Heart right ventricle (tissue), 16 donors: ENCODE measurements around the gene SUMO3. TPM values are rescaled to one million over a fixed set of nuclear protein-coding genes. Genes with fewer than 3 reads are reported as not detected.
A peak's percentile ranks its signal among the peaks of the same experiment; 100 is the strongest.

ENCODE experiments used
- ATAC-seq, 8 donors: fragments of 200-7000 bp; cut with Tn5 transposase; one replicate each; pipeline ENCODE4 v1.9.1; 2020; ENCODE audit warnings: mild to moderate bottlenecking in 8 of 8, moderate library complexity in 8 of 8, moderate number of reproducible peaks in 1 of 8
- DNase-seq, 2 donors: peaks; one replicate each; pipeline ENCODE4 v3.0.0-alpha.2; 2020
- H3K27ac ChIP-seq, 10 donors: fragments of 200-600 bp; sonication (generic) in 2 of 10; one replicate each; pipeline versions ENCODE4 v1.5.0 to v1.8.0; 2020 to 2022; ENCODE audit warnings: mild to moderate bottlenecking in 3 of 10
- H3K27me3 ChIP-seq, 7 donors: fragments of 200-600 bp; one replicate each; pipeline ENCODE4 v1.8.0; 2021 to 2022; ENCODE audit warnings: mild to moderate bottlenecking in 2 of 7
- H3K36me3 ChIP-seq, 9 donors: fragments of 200-600 bp; sonication (generic) in 1 of 9; one replicate each; pipeline versions ENCODE4 v1.5.0 to v1.8.0; 2020 to 2022; ENCODE audit warnings: mild to moderate bottlenecking in 2 of 9
- H3K4me1 ChIP-seq, 9 donors: fragments of 200-600 bp; sonication (generic) in 1 of 9; one replicate each; pipeline versions ENCODE4 v1.5.0 to v1.8.0; 2020 to 2022; ENCODE audit warnings: mild to moderate bottlenecking in 4 of 9
- H3K4me3 ChIP-seq, 10 donors: fragments of 200-600 bp; sonication (generic) in 2 of 10; one replicate each; pipeline versions ENCODE4 v1.5.0 to v1.8.0; 2020 to 2022; ENCODE audit warnings: mild to moderate bottlenecking in 7 of 10, moderate library complexity in 2 of 10
- H3K9me3 ChIP-seq, 11 donors: fragments of 200-600 bp in 10 of 11; sonication (generic) in 2 of 11; one replicate each; pipeline versions ENCODE4 v1.5.0 to v1.8.0; 2013 to 2022; ENCODE audit warnings: mild to moderate bottlenecking in 2 of 11, control low read depth in 1 of 11, moderate library complexity in 1 of 11
- WGBS, 2 donors: extraction: QIAGEN DNeasy Blood & Tissue Kit; methylation state at CpG; one replicate each; pipeline ENCODE4 v1.1.7; 2013; ENCODE audit warnings: inconsistent platforms in 1 of 2; 5-methylcytosine and 5-hydroxymethylcytosine counted together
- intact Hi-C, 10 donors: fragments of 100-400 bp; cut with DNase I; formaldehyde crosslinking; loops; one replicate each; pipeline versions ENCODE4 v1.11.1 to v1.14.2; 2022
- polyA plus RNA-seq, 2 donors: library from polyadenylated mRNA; stranded (reverse); fragments of 200-250 nt; gene quantifications; one replicate each; pipeline ENCODE4 v1.2.3, GENCODE V29; 2013
- total RNA-seq, 10 donors: library from RNA; stranded (reverse); fragmentation: NEBNext Ultra II Directional in 3 of 10; extraction: Animal tissue kit (Norgen Biotek cat#: 25700) in 3 of 10; gene quantifications; one replicate each; pipeline versions ENCODE4 v1.2.1 to v1.2.4, GENCODE V29; 2021 to 2023
- TF ChIP-seq, protein P1 (sequence below), 9 donors: fragments of 200-600 bp; sonication (generic) in 2 of 9; IDR thresholded peaks; one replicate each; pipeline versions ENCODE4 v1.5.0 to v1.8.0; 2021 to 2022; ENCODE audit warnings: antibody characterized with exemption in 9 of 9, mild to moderate bottlenecking in 5 of 9, moderate library complexity in 1 of 9
- donor health status: Arrhythmogenic right ventricular cardiomyopathy.
- donor health status: ischemic (EF 13 %, LVEDD 7.1; RV severe dilation, severe dysfunction).
- donor health status: healthy with polysubstance abuse.
- donor health status: DM: no; HTN: yes; CAD: no.
- donor health status: DM: no; HTN: no; CAD: no.
- donor health status: ischemic (EF 25% LVEDD 6.9; RV normal size, moderate dysfunction).
- donor health status: ischemic (EF 25% LVEDD 5.7; RV mildly dilated, moderate dysfunction).
- donor health status: healthy.
- donor health status: DM: yes; HTN: yes; CAD: no.
- donor health status: Ischemic cardiomyopathy.
- donor health status: ischemic (EF 35%, LVEDD 5.7; RV mildly dilated, moderate dysfunction).
- donor health status: nonischemic (EF 11% LVEDD 7.7; RV severe dilation, severe dysfunction).
- donor health status: DM: yes; HTN: yes; CAD: no.
- donor health status: PGD.
- donor health status: ischemic (EF 29% LVEDD 5.4; RV normal size, mild dysfunction).
- donor health status: nonischemic (EF 23%, LVEDD 6.1; RV moderate dilation, normal function).

Gene SUMO3
- total and polyA plus RNA-seq, 12 donors = 14.9 to 80.9 (median 70.5) TPM

DNA sequence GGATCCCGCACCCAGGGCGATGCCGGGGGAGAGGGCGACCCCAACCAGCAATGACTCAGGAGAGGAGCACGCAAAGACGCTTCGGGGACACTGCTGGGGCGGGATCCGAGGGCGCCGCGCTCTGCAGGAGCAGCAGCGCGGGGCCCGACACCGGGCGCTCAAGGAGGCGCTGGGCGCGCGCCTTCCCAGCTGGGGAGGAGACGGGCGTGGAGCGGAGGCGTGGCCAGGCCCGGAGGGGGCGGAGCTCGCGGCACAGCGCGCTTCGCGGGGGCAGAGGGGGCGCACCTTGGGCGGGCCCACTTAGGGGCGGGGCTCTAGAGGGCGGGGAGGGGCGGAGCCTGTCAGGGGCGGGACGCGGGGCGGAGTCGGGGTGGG lies 369 bp downstream of the SUMO3 start:
- ATAC-seq = peak; percentile 91 to 97 (median 95)
- H3K27me3 ChIP-seq = no peaks in the 10 kb centered on the region
- H3K4me1 ChIP-seq = peaks cover 9 to 44% (median 25%) of the 10 kb centered on the region in 9 donors
- peak; percentile 92 to 96 for DNase-seq
- TF ChIP-seq, protein P1, sequence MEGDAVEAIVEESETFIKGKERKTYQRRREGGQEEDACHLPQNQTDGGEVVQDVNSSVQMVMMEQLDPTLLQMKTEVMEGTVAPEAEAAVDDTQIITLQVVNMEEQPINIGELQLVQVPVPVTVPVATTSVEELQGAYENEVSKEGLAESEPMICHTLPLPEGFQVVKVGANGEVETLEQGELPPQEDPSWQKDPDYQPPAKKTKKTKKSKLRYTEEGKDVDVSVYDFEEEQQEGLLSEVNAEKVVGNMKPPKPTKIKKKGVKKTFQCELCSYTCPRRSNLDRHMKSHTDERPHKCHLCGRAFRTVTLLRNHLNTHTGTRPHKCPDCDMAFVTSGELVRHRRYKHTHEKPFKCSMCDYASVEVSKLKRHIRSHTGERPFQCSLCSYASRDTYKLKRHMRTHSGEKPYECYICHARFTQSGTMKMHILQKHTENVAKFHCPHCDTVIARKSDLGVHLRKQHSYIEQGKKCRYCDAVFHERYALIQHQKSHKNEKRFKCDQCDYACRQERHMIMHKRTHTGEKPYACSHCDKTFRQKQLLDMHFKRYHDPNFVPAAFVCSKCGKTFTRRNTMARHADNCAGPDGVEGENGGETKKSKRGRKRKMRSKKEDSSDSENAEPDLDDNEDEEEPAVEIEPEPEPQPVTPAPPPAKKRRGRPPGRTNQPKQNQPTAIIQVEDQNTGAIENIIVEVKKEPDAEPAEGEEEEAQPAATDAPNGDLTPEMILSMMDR (IDR thresholded peaks at IDR 0.05) = peak in 1 of 9 donors; percentile 13
- WGBS, 2 donors = 1 to 2% methylated on average over 18 to 43 of the region's 43 CpGs
- H3K9me3 ChIP-seq = peaks cover 0 to 38% (median 12%) of the 10 kb centered on the region in 11 donors
- H3K36me3 ChIP-seq = peaks cover 0 to 19% (median 14%) of the 10 kb centered on the region in 9 donors
- intact Hi-C loops = loop anchor here in 5 of 10 donors (2.0 to 10.0 kb wide), 5 partner anchors 15 to 317 kb away; partner anchors contain the start of gene PTTG1IP (in 3 of the 5)
- H3K27ac ChIP-seq = peak overlapping the region; percentile 37 to 99 (median 96)
- peak overlapping the region; percentile 52 to 97 (median 82) for H3K4me3 ChIP-seq

DNA sequence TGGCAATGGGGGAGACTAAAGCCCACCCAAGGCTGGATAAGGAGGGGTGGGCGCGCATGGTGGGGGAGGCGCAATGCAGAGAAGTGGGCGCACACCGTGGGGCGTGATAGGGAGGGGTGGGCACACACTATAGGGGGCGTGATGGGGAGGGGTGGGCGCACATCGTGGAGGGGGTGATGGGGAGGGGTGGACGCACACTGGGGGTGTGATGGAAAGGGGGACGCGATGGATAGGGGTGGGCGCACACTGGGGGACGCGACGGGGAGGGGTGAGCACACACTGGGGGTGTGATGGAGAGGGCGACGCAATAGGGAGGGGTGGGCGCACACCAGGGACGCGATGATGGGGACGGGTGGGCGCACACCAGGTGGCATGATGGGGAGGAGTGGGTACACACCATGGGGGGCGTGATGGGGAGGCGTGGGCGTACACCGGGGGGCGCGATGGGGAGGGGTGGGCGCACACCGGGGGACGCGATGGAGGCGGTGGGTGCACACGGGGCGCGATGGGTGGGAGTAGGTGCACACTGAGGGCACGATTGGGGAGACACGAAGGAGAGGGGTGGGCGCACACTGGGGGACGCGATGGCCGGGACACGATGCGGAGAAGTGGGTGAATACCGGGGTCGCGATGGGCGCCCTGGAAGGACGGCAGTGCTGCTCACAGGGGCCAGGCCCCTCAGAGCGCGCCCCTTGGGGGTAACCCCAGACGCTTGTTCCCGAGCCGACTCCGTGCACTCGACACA lies 929 bp downstream of the SUMO3 start:
- Histone ChIP-seq H3K4me3 (peak overlapping the region; percentile 40 to 97 (median 82)), H3K27me3 (no peaks in the 10 kb centered on the region), H3K9me3 (peaks cover 0 to 33% (median 8%) of the 10 kb centered on the region in 11 donors), H3K27ac (peak overlapping the region in 6 of 10 donors; percentile 35 to 99 (median 95)), H3K36me3 (peaks cover 0 to 24% (median 20%) of the 10 kb centered on the region in 9 donors), H3K4me1 (peaks cover 9 to 44% (median 25%) of the 10 kb centered on the region in 9 donors)
- intact Hi-C loops = loop anchor here in 5 of 10 donors (2.0 to 10.0 kb wide), 5 partner anchors 14 to 318 kb away; partner anchors contain the start of gene PTTG1IP (in 3 of the 5)
- 59% methylated on average over 57 of the region's 57 CpGs for WGBS, 2 donors
- ATAC-seq (peak in 4 of 8 donors; percentile 0 to 24 (median 2)), DNase-seq (peak; percentile 28 to 33)
- TF ChIP-seq, protein P1 (IDR thresholded peaks at IDR 0.05) = no peak

DNA sequence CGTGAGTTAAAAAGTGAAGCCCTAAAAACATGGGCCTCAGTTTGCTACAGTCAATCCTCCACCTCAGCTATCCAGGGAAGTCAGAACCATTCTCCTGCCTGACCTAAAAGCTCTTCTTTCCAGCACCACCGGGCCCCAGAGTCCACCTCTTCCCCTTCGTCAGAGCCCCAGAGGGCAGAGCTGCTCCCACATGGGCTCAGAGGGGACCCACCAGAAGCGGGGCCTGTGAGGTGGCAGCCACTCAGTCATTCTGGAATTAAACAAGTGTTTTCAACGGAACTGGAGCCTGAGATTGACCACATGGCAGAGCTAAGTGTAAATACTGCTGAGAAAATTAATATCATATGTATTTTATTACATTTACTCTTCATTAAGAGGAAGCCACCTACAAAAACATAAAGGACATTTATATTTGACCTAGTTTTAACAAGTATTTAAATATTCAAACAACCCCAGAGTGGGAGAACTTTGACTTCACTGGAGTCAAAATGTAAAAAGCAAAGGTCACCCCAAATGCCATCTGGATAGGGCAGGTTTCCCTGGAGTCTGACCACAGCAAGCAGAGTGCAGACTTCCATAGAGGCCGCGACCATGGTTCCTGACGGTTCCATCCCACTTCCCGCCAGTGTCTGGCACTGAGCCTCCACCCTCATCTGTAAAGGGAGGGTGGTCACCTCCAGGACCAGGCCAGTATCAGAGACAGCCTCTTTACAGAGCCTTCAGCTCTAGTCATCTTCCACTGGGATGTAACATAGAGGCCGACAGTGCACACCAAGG lies 1.8 kb downstream of the SUMO3 start:
- DNase-seq (no peak), ATAC-seq (no peak)
- peak overlapping the region in 6 of 10 donors; percentile 23 to 62 (median 40) for H3K27ac ChIP-seq
- TF ChIP-seq, protein P1 (IDR thresholded peaks at IDR 0.05) = no peak
- peaks cover 0 to 31% (median 20%) of the 10 kb centered on the region in 9 donors for H3K36me3 ChIP-seq
- H3K4me3 ChIP-seq = no peak overlapping the region
- WGBS, 2 donors = 58 to 68% methylated on average over 10 of the region's 10 CpGs
- no peaks in the 10 kb centered on the region for H3K27me3 ChIP-seq
- H3K4me1 ChIP-seq = peaks cover 9 to 44% (median 25%) of the 10 kb centered on the region in 9 donors
- H3K9me3 ChIP-seq = peaks cover 0 to 24% (median 3%) of the 10 kb centered on the region in 11 donors
- intact Hi-C loops = loop anchor here in 5 of 10 donors (2.0 to 10.0 kb wide), 5 partner anchors 13 to 319 kb away; partner anchors contain the start of gene PTTG1IP (in 3 of the 5)

DNA sequence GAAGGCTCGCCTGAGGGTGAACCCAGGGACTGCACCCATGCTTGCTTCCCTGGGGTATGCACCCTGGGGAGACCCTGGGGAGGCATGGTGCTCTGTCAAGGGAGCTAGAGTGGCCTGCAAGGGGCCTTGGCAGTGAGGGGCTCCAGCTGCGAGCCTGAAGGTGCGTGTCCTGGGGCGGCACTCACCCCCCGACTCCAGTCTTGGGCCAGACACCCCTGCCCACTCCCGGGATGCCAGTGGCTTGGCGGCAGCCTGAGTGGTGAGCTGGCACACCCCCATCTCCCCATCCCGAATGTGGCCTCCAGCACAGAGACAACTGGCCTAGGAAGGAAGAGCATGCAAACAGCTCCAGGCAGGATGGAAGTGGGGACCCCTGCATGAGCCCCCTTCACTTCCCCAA lies 2.6 kb downstream of the SUMO3 start:
- intact Hi-C loops = loop anchor here in 5 of 10 donors (5.0 to 10.0 kb wide), 4 partner anchors 57 to 320 kb away; partner anchors contain the start of gene PTTG1IP (in 3 of the 5)
- peak overlapping the region in 3 of 10 donors; percentile 20 to 62 (median 34) for H3K27ac ChIP-seq
- no peak for ATAC-seq

More for the DNA sequence above, 2.6 kb downstream of the SUMO3 start:
- H3K4me1 ChIP-seq = peaks cover 9 to 44% (median 25%) of the 10 kb centered on the region in 9 donors
- TF ChIP-seq, protein P1 (IDR thresholded peaks at IDR 0.05) = no peak
- peaks cover 0 to 16% (median 0%) of the 10 kb centered on the region in 11 donors for H3K9me3 ChIP-seq
- 91 to 92% methylated on average over 8 of the region's 8 CpGs for WGBS, 2 donors
- no peaks in the 10 kb centered on the region for H3K27me3 ChIP-seq
- DNase-seq = no peak
- H3K36me3 ChIP-seq = peaks cover 0 to 35% (median 20%) of the 10 kb centered on the region in 9 donors
- no peak overlapping the region for H3K4me3 ChIP-seq
